GM19351 (cell line): ENCODE results near the gene LAMTOR2.
"Not testable (repeated sequence)": the region's sequence is repeated elsewhere in the genome, so short reads cannot be mapped to it uniquely, and the experiment has no call there.

Source experiments
- ATAC-seq: cut with Tn5 transposase; IDR thresholded peaks from one replicate; pipeline ENCODE4 v1.9.1; 2021; ENCODE audit warnings: mild to moderate bottlenecking, moderate library complexity; ENCODE audit not compliant: unreplicated experiment

LAMTOR2 gene

GRCh38 chr1:156051011-156051725 is 3.4 kb upstream of the LAMTOR2 start:
- ATAC-seq: no peak

GRCh38 chr1:156052862-156053767 is 1.5 kb upstream of the LAMTOR2 start:
- no peak for ATAC-seq

GRCh38 chr1:156053768-156054499 is 648 bp upstream of the LAMTOR2 start, which contains the start of gene UBQLN4:
TSS of gene UBQLN4 (minus strand) at chr1:156053798. CDS start at chr1:156053701, 97 bp downstream.
- peak; percentile 43 for ATAC-seq

GRCh38 chr1:156055281-156056048 is 883 bp downstream of the LAMTOR2 start:
- ATAC-seq: no peak

GRCh38 chr1:156056326-156056849 is 1.8 kb downstream of the LAMTOR2 start:
- no peak for ATAC-seq

- ATAC-seq: no peak
Measured at GRCh38 chr1:156060937-156061636, 6.5 kb downstream of the LAMTOR2 start, which contains the start of gene RAB25. TSS of gene RAB25 (plus strand) at chr1:156061160. CDS start at chr1:156061401, 241 bp downstream.

- no peak for ATAC-seq
Measured at GRCh38 chr1:156062189-156062588, 7.6 kb downstream of the LAMTOR2 start.

GRCh38 chr1:156063997-156064285 is 9.4 kb downstream of the LAMTOR2 start:
- no peak for ATAC-seq

GRCh38 chr1:156064615-156065014 is 10.0 kb downstream of the LAMTOR2 start:
- ATAC-seq: no peak

GRCh38 chr1:156065212-156065611 is 10.6 kb downstream of the LAMTOR2 start:
- ATAC-seq: no peak

GRCh38 chr1:156065871-156066270 is 11.3 kb downstream of the LAMTOR2 start:
- no peak for ATAC-seq

GRCh38 chr1:156067262-156067661 is 12.7 kb downstream of the LAMTOR2 start:
- no peak for ATAC-seq

- ATAC-seq: no peak
Measured at GRCh38 chr1:156069490-156070455, 15.2 kb downstream of the LAMTOR2 start.

GRCh38 chr1:156070548-156070947 is 16.0 kb downstream of the LAMTOR2 start:
- no peak for ATAC-seq

GRCh38 chr1:156071332-156071816 is 16.8 kb downstream of the LAMTOR2 start:
- ATAC-seq: not testable (repeated sequence)

- ATAC-seq: no peak
Measured at GRCh38 chr1:156072251-156072650, 17.7 kb downstream of the LAMTOR2 start.

- ATAC-seq: no peak
Measured at GRCh38 chr1:156073110-156073687, 18.6 kb downstream of the LAMTOR2 start.

GRCh38 chr1:156073740-156074139 is 19.2 kb downstream of the LAMTOR2 start:
- ATAC-seq: no peak
